Measurements from ENCODE around the gene CHD2. TPM values are rescaled to one million over a fixed set of nuclear protein-coding genes. Genes with fewer than 3 reads are reported as not detected.
A peak's percentile ranks its signal among the peaks of the same experiment; 100 is the strongest.

Gene CHD2
- total RNA-seq, 1 experiment from 2014 or later = 63.3 TPM

GRCh38 chr15:92879949-92880725, 20.0 kb upstream of the CHD2 start:
- no peaks in the 10 kb centered on the region for H3K9me3 ChIP-seq (ENCODE audit: control insufficient read depth, low read depth, low read length)
- H4K20me1 ChIP-seq (ENCODE audit: control insufficient read depth, insufficient read depth, insufficient read length) = no peaks in the 10 kb centered on the region
- H2AFZ ChIP-seq (ENCODE audit: low read length) = no peak overlapping the region
- H3K23ac ChIP-seq (ENCODE audit: insufficient read length, low read depth, low read length) = no peak overlapping the region
- no peak overlapping the region for H3K18ac ChIP-seq (ENCODE audit: insufficient read length, low read depth, low read length)
- peaks cover 4% of the 10 kb centered on the region for H3K23me2 ChIP-seq (ENCODE audit: insufficient read length, low read depth, low read length, poor library complexity, severe bottlenecking)
- no peak overlapping the region for H2BK15ac ChIP-seq (ENCODE audit: low read depth, low read length)
- Mint-ChIP-seq H3K4me3 (no peak overlapping the region; a peak in 1 of 5 replicates), H3K9me3 (peaks cover 4% of the 10 kb centered on the region in 2 experiments; a peak in 3 of 5 replicates), H3K4me1 (peaks cover 36 to 40% of the 10 kb centered on the region in 2 experiments), H3K27ac (peak overlapping the region; percentile 97 to 100 (median 99)), H3K36me3 (ENCODE audit: insufficient read depth in 1 of 3, low read depth in 3 of 3) (peaks cover 18 to 19% (median 18%) of the 10 kb centered on the region in 3 experiments), H3K27me3 (ENCODE audit: low read depth) (no peaks in the 10 kb centered on the region)
- no peak overlapping the region for H3K4ac ChIP-seq (ENCODE audit: low read depth, low read length)
- H3T11ph ChIP-seq (ENCODE audit: low read length) = no peak overlapping the region
- H4K5ac ChIP-seq (ENCODE audit: insufficient read length, low read depth, low read length) = no peak overlapping the region
- WGBS (ENCODE audit: extremely low coverage, insufficient read length, low lambda C conversion rate) = no CpG with 5 or more reads among the region's 7 CpGs
- H3K27me3 ChIP-seq (ENCODE audit: insufficient read depth, low read length) = no peaks in the 10 kb centered on the region
- H2AK5ac ChIP-seq (ENCODE audit: insufficient read length, low read length) = no peak overlapping the region
- H3K27ac ChIP-seq (ENCODE audit: insufficient read length, low read depth, low read length) = no peak overlapping the region
- H2BK5ac ChIP-seq (ENCODE audit: insufficient read length, low read length) = no peak overlapping the region
- no peak for TF ChIP-seq CTCF (conservative IDR thresholded peaks at IDR 0.05)
- no peak overlapping the region for H3K14ac ChIP-seq (ENCODE audit: insufficient read depth, low read length)
- H4K8ac ChIP-seq (replicated peaks; ENCODE audit: insufficient read length, low read depth, low read length) = no peak overlapping the region
- no peak overlapping the region for H3K9ac ChIP-seq (ENCODE audit: extremely low read depth, insufficient read length, low read length)
- no peak for DNase-seq
- H2BK120ac ChIP-seq (ENCODE audit: low read depth, low read length, poor library complexity, severe bottlenecking) = no peak overlapping the region
- peaks cover 15% of the 10 kb centered on the region; the same call in 1 of the 2 replicates for H3K79me2 ChIP-seq (ENCODE audit: insufficient read depth, low read length)
- peaks cover 6% of the 10 kb centered on the region; the same call in 1 of the 2 replicates for H3K4me1 ChIP-seq (ENCODE audit: insufficient read depth, low read length)
- no peak overlapping the region for H3K4me2 ChIP-seq (ENCODE audit: insufficient read depth, insufficient read length, low read length)
- H2BK20ac ChIP-seq (ENCODE audit: low read depth, low read length, poor library complexity, severe bottlenecking) = no peak overlapping the region
- H3K79me1 ChIP-seq (ENCODE audit: insufficient read depth, low read depth, low read length, poor library complexity, severe bottlenecking) = no peaks in the 10 kb centered on the region
- no peak overlapping the region for H2BK12ac ChIP-seq (ENCODE audit: insufficient read length, low read depth, low read length)
- H3K56ac ChIP-seq (ENCODE audit: insufficient read length, low read depth, low read length) = no peak overlapping the region
- no peak overlapping the region for H4K91ac ChIP-seq (ENCODE audit: insufficient read length, low read depth, low read length)

Data from H9 (cell line).